Parathyroid adenoma (tissue), 2 donors: ENCODE results near the gene LAMC2.

ENCODE experiments used
- H2AFZ ChIP-seq: fragments of 300-600 bp; sonication (generic); one replicate; pipeline ENCODE4 v1.7.0; 2017; ENCODE audit warnings: antibody characterized with exemption, mild to moderate bottlenecking
- H3K27ac ChIP-seq: fragments of 300-600 bp; sonication (generic); one replicate; pipeline ENCODE4 v1.7.0; 2017
- H3K27me3 ChIP-seq: fragments of 300-600 bp; sonication (generic); one replicate; pipeline ENCODE4 v1.7.0; 2017; ENCODE audit warnings: low read length; ENCODE audit not compliant: control insufficient read depth, insufficient read depth
- H3K36me3 ChIP-seq: fragments of 300-600 bp; sonication (generic); one replicate; pipeline ENCODE4 v1.7.0; 2017; ENCODE audit warnings: low read length; ENCODE audit not compliant: control insufficient read depth, insufficient read depth
- H3K4me1 ChIP-seq: fragments of 300-600 bp; sonication (generic); one replicate; pipeline ENCODE4 v1.7.0; 2017; ENCODE audit warnings: control low read depth
- H3K4me2 ChIP-seq: fragments of 300-600 bp; sonication (generic); one replicate; pipeline ENCODE4 v1.7.0; 2017; ENCODE audit warnings: low read length
- H3K4me3 ChIP-seq: fragments of 300-600 bp; sonication (generic); one replicate; pipeline ENCODE4 v1.7.0; 2017; ENCODE audit warnings: low read depth, low read length
- H3K79me2 ChIP-seq: fragments of 300-600 bp; sonication (generic); one replicate; pipeline ENCODE4 v1.7.0; 2017; ENCODE audit warnings: control low read depth
- H3K9ac ChIP-seq: fragments of 300-600 bp; sonication (generic); one replicate; pipeline ENCODE4 v1.7.0; 2017; ENCODE audit warnings: mild to moderate bottlenecking
- H3K9me3 ChIP-seq: fragments of 300-600 bp; sonication (generic); one replicate; pipeline ENCODE4 v1.7.0; 2017; ENCODE audit warnings: low read length; ENCODE audit not compliant: control insufficient read depth
- TF ChIP-seq, protein P1 (sequence below): fragments of 300-600 bp; sonication (generic); IDR thresholded peaks from one replicate; pipeline ENCODE4 v1.7.0; 2017; ENCODE audit warnings: antibody characterized with exemption, mild to moderate bottlenecking
- donor health status: primary hyperparathyroidism.

Gene LAMC2

DNA sequence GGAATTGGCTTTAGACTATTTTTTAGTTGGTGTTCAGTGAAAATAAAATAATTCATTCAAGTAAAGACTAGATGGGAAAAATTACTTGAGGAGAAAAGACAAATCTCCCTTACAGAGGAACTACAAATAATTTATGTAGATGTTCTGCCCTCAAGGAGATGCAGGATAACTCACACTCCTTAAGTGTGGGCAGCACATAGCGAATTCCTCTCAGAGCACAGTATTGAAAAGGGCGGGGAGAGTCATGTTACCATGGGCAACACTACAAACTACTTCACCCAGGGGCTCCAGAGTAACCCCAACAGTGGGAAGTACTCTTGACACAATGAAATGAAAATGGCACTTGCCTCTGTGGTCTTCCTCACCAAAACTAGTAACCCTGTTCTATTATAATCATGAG is 20.6 kb upstream of the LAMC2 start:
- TF ChIP-seq, protein P1, sequence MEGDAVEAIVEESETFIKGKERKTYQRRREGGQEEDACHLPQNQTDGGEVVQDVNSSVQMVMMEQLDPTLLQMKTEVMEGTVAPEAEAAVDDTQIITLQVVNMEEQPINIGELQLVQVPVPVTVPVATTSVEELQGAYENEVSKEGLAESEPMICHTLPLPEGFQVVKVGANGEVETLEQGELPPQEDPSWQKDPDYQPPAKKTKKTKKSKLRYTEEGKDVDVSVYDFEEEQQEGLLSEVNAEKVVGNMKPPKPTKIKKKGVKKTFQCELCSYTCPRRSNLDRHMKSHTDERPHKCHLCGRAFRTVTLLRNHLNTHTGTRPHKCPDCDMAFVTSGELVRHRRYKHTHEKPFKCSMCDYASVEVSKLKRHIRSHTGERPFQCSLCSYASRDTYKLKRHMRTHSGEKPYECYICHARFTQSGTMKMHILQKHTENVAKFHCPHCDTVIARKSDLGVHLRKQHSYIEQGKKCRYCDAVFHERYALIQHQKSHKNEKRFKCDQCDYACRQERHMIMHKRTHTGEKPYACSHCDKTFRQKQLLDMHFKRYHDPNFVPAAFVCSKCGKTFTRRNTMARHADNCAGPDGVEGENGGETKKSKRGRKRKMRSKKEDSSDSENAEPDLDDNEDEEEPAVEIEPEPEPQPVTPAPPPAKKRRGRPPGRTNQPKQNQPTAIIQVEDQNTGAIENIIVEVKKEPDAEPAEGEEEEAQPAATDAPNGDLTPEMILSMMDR = no peak
- no peaks in the 10 kb centered on the region for H3K4me1 ChIP-seq

GRCh38 chr1:183166454-183166853 is 19.6 kb upstream of the LAMC2 start:
- H3K36me3 ChIP-seq = no peaks in the 10 kb centered on the region
- no peak overlapping the region for H3K9ac ChIP-seq
- no peaks in the 10 kb centered on the region for H3K4me1 ChIP-seq
- H3K4me2 ChIP-seq = no peak overlapping the region
- H3K27me3 ChIP-seq = no peaks in the 10 kb centered on the region
- no peak overlapping the region for H3K4me3 ChIP-seq
- H3K79me2 ChIP-seq = no peaks in the 10 kb centered on the region
- H2AFZ ChIP-seq = no peak overlapping the region
- TF ChIP-seq, protein P1 = no peak
- no peak overlapping the region for H3K27ac ChIP-seq
- no peaks in the 10 kb centered on the region for H3K9me3 ChIP-seq

More for the DNA sequence above, 20.6 kb upstream of the LAMC2 start:
- H3K27ac ChIP-seq = no peak overlapping the region
- no peaks in the 10 kb centered on the region for H3K9me3 ChIP-seq
- H3K79me2 ChIP-seq = no peaks in the 10 kb centered on the region
- H3K4me2 ChIP-seq = no peak overlapping the region
- H3K36me3 ChIP-seq = no peaks in the 10 kb centered on the region
- H2AFZ ChIP-seq = no peak overlapping the region
- H3K9ac ChIP-seq = no peak overlapping the region
- H3K4me3 ChIP-seq = no peak overlapping the region
- no peaks in the 10 kb centered on the region for H3K27me3 ChIP-seq

GRCh38 chr1:183167676-183168075 is 18.4 kb upstream of the LAMC2 start:
- Histone ChIP-seq H3K4me1 (no peaks in the 10 kb centered on the region), H3K79me2 (no peaks in the 10 kb centered on the region), H3K9ac (no peak overlapping the region), H3K4me2 (no peak overlapping the region), H3K9me3 (no peaks in the 10 kb centered on the region), H2AFZ (no peak overlapping the region), H3K4me3 (no peak overlapping the region), H3K36me3 (no peaks in the 10 kb centered on the region), H3K27me3 (no peaks in the 10 kb centered on the region), H3K27ac (no peak overlapping the region)
- TF ChIP-seq, protein P1 = no peak

DNA sequence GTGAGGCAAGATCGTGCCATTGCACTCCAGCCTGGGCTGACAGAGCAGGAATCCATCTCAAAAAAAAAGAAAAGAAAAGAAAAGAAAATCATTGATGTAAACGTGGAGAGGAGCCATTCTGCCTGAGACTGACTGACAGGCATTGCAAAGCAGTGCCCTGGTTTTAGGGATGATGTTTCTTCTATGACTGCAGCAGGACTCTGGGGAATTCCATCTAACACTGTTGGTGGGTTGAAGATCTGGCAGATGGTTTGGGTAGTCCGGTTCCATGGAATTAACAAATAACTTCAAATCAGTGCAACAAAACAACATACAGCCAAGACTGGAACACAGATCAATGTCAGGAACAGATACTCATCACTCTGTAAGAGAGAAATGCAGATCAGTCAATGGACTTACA is 17.8 kb upstream of the LAMC2 start:
- Histone ChIP-seq H3K4me3 (no peak overlapping the region), H3K9ac (no peak overlapping the region), H3K4me2 (no peak overlapping the region), H2AFZ (no peak overlapping the region), H3K27me3 (no peaks in the 10 kb centered on the region), H3K79me2 (no peaks in the 10 kb centered on the region), H3K4me1 (no peaks in the 10 kb centered on the region), H3K36me3 (no peaks in the 10 kb centered on the region), H3K9me3 (no peaks in the 10 kb centered on the region), H3K27ac (no peak overlapping the region)
- TF ChIP-seq, protein P1 = no peak

GRCh38 chr1:183173828-183174227 is 12.2 kb upstream of the LAMC2 start:
- no peak overlapping the region for H3K9ac ChIP-seq
- no peak overlapping the region for H2AFZ ChIP-seq
- no peaks in the 10 kb centered on the region for H3K79me2 ChIP-seq
- H3K4me3 ChIP-seq = no peak overlapping the region
- TF ChIP-seq, protein P1 = no peak
- H3K36me3 ChIP-seq = no peaks in the 10 kb centered on the region
- no peak overlapping the region for H3K27ac ChIP-seq
- H3K4me2 ChIP-seq = no peak overlapping the region
- no peaks in the 10 kb centered on the region for H3K9me3 ChIP-seq
- no peaks in the 10 kb centered on the region for H3K27me3 ChIP-seq
- no peaks in the 10 kb centered on the region for H3K4me1 ChIP-seq
